SK-N-SH treated with all-trans-retinoic acid at 6 μM for 48 hours (cell line): ENCODE measurements around the gene DTNA.
"Not testable (repeated sequence)": the region's sequence is repeated elsewhere in the genome, so short reads cannot be mapped to it uniquely, and the experiment has no call there.

Experiments
- ATAC-seq: fragments of 200-7000 bp; cut with Tn5 transposase; 3 replicates; pipeline ENCODE4 v1.9.1; 2020; ENCODE audit warnings: mild to moderate bottlenecking, moderate library complexity
- ARNTL ChIP-seq: fragments of 450-650 bp; formaldehyde crosslinking; IDR thresholded peaks from 2 replicates; pipeline ENCODE4 v1.5.0; 2020; ENCODE audit warnings: low read depth, mild to moderate bottlenecking, moderate library complexity, borderline replicate concordance
- BACH2 ChIP-seq: fragments of 250-450 bp; sonication (Bioruptor Pico); IDR thresholded peaks from 2 replicates; pipeline ENCODE4 v1.9.0; 2021; ENCODE audit warnings: mild to moderate bottlenecking, borderline replicate concordance
- CREB5 ChIP-seq: fragments of 250-450 bp; sonication (Bioruptor Pico); IDR thresholded peaks from 2 replicates; pipeline ENCODE4 v1.5.1; 2020; ENCODE audit warnings: low read depth, mild to moderate bottlenecking, moderate library complexity
- CSDC2 ChIP-seq: fragments of 250-450 bp; sonication (Bioruptor Pico); IDR thresholded peaks from 2 replicates; pipeline ENCODE4 v1.5.0; 2020; ENCODE audit warnings: mild to moderate bottlenecking, moderate library complexity
- ESRRG ChIP-seq: fragments of 250-450 bp; sonication (Bioruptor Pico); IDR thresholded peaks from 2 replicates; pipeline ENCODE4 v1.6.1; 2021; ENCODE audit warnings: mild to moderate bottlenecking
- GLIS3 ChIP-seq: fragments of 250-450 bp; sonication (Bioruptor Pico); IDR thresholded peaks from 2 replicates; pipeline ENCODE4 v1.5.0; 2020; ENCODE audit warnings: mild to moderate bottlenecking, moderate library complexity
- ISL1 ChIP-seq: fragments of 250-450 bp; sonication (Bioruptor Pico); IDR thresholded peaks from 2 replicates; pipeline ENCODE4 v2.1.2; 2022; ENCODE audit warnings: mild to moderate bottlenecking, moderate library complexity
- OSR1 ChIP-seq: fragments of 250-450 bp; sonication (Bioruptor Pico); IDR thresholded peaks from 2 replicates; pipeline ENCODE4 v1.8.0; 2022; ENCODE audit warnings: moderate library complexity, mild to moderate bottlenecking, inconsistent platforms
- PPARA ChIP-seq: fragments of 250-450 bp; sonication (Bioruptor Pico); IDR thresholded peaks from 2 replicates; pipeline ENCODE4 v1.5.0; 2020; ENCODE audit warnings: mild to moderate bottlenecking, borderline replicate concordance
- RARB ChIP-seq: fragments of 250-450 bp; sonication (Bioruptor Pico); IDR thresholded peaks from 2 replicates; pipeline ENCODE4 v1.8.0; 2021; ENCODE audit warnings: mild to moderate bottlenecking, moderate library complexity
- SNAI2 ChIP-seq: fragments of 250-450 bp; sonication (Bioruptor Pico); IDR thresholded peaks from 2 replicates; pipeline ENCODE4 v1.5.0; 2020; ENCODE audit warnings: mild to moderate bottlenecking, moderate library complexity
- TCF4 ChIP-seq: fragments of 250-450 bp; sonication (Bioruptor Pico); IDR thresholded peaks from 2 replicates; pipeline ENCODE4 v1.8.0; 2021; ENCODE audit warnings: mild to moderate bottlenecking, moderate library complexity, borderline replicate concordance
- TOX ChIP-seq: fragments of 250-450 bp; sonication (Bioruptor Pico); IDR thresholded peaks from 2 replicates; pipeline ENCODE4 v1.8.0; 2021; ENCODE audit warnings: mild to moderate bottlenecking, moderate library complexity, borderline replicate concordance
- TSHZ2 ChIP-seq: fragments of 250-450 bp; sonication (Bioruptor Pico); IDR thresholded peaks from 2 replicates; pipeline ENCODE4 v1.5.0; 2020; ENCODE audit warnings: mild to moderate bottlenecking, moderate library complexity
- ZC3H10 ChIP-seq: fragments of 250-450 bp; sonication (Bioruptor Pico); IDR thresholded peaks from 2 replicates; pipeline ENCODE4 v1.5.1; 2021; ENCODE audit warnings: mild to moderate bottlenecking, moderate library complexity
- ZFP3 ChIP-seq: fragments of 250-450 bp; sonication (Bioruptor Pico); IDR thresholded peaks from 2 replicates; pipeline ENCODE4 v1.5.0; 2020; ENCODE audit warnings: mild to moderate bottlenecking, moderate library complexity
- ZFP30 ChIP-seq: fragments of 450-650 bp; formaldehyde crosslinking; IDR thresholded peaks from 2 replicates; pipeline ENCODE4 v1.5.0; 2022; ENCODE audit warnings: mild to moderate bottlenecking, moderate library complexity
- ZNF565 ChIP-seq: fragments of 450-650 bp; formaldehyde crosslinking; conservative IDR thresholded peaks from 2 replicates; pipeline ENCODE4 v1.5.0; 2020; ENCODE audit warnings: low read depth, mild to moderate bottlenecking, moderate library complexity
- ZNF70 ChIP-seq: fragments of 450-650 bp; formaldehyde crosslinking; IDR thresholded peaks from 2 replicates; pipeline ENCODE4 v1.5.0; 2020; ENCODE audit warnings: mild to moderate bottlenecking, moderate library complexity
- ZNF8 ChIP-seq: fragments of 450-650 bp; formaldehyde crosslinking; IDR thresholded peaks from 2 replicates; pipeline ENCODE4 v1.5.0; 2020; ENCODE audit warnings: mild to moderate bottlenecking, moderate library complexity
- TF ChIP-seq, protein P1 (sequence below): fragments of 250-450 bp; sonication (Bioruptor Pico); IDR thresholded peaks from 2 replicates; pipeline ENCODE4 v1.5.1; 2021; ENCODE audit warnings: mild to moderate bottlenecking, moderate library complexity
- TF ChIP-seq, protein P2 (sequence below): fragments of 250-450 bp; sonication (Bioruptor Pico); IDR thresholded peaks from 2 replicates; pipeline ENCODE4 v1.8.0; 2021; ENCODE audit warnings: low read depth, mild to moderate bottlenecking, moderate library complexity, borderline replicate concordance

Gene DTNA

DNA sequence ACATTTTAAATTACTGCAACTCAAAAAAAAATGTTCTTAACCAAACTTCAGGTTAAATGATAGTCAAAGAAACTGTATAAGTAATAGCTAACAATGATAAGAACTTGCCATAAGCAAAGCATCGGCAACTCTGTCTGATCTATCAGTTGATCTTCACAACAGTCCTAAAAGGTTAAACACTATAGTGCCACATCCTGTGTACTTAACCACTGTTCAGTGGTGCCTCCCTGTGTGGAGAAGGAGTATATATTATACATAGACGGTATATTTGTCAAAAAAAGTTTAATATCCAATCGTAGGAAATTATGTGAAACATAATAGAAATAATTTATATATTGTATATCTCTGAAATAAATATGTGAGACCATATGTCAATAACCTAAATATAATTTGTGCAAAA lies 13.0 kb downstream of the DTNA start:
- TF ChIP-seq, protein P1, sequence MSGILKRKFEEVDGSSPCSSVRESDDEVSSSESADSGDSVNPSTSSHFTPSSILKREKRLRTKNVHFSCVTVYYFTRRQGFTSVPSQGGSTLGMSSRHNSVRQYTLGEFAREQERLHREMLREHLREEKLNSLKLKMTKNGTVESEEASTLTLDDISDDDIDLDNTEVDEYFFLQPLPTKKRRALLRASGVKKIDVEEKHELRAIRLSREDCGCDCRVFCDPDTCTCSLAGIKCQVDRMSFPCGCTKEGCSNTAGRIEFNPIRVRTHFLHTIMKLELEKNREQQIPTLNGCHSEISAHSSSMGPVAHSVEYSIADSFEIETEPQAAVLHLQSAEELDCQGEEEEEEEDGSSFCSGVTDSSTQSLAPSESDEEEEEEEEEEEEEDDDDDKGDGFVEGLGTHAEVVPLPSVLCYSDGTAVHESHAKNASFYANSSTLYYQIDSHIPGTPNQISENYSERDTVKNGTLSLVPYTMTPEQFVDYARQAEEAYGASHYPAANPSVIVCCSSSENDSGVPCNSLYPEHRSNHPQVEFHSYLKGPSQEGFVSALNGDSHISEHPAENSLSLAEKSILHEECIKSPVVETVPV (CRISPR knock-in tag): no peak
- no peak for TF ChIP-seq ZFP30 (CRISPR knock-in tag)
- no peak for TF ChIP-seq ESRRG (CRISPR knock-in tag)
- no peak for TF ChIP-seq ZFP3 (CRISPR knock-in tag)
- TF ChIP-seq ZNF70 (CRISPR knock-in tag): no peak
- no peak for TF ChIP-seq ZNF8
- no peak for TF ChIP-seq TOX
- TF ChIP-seq ARNTL (CRISPR knock-in tag): no peak
- TF ChIP-seq PPARA (CRISPR knock-in tag): no peak
- TF ChIP-seq BACH2 (CRISPR knock-in tag): no peak
- TF ChIP-seq GLIS3 (CRISPR knock-in tag): no peak
- TF ChIP-seq ISL1 (CRISPR knock-in tag): no peak
- TF ChIP-seq SNAI2 (CRISPR knock-in tag): no peak
- TF ChIP-seq, all 23 proteins: peak for 0
- ATAC-seq: peak; percentile 58

DNA sequence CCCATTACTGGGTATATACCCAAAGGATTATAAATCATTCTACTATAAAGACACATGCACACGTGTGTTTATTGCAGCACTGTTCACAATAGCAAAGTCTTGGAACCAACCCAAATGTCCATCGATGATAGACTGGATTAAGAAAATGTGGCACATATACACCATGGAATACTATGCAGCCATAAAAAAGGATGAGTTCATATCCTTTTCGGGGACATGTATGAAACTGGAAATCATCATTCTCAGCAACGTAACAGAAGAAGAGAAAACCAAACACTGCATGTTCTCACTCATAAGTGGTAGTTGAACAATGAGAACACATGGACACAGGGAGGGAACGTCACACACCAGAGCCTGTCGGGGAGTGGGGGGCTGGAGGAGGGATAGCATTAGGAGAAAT lies 15.6 kb downstream of the DTNA start:
- ATAC-seq: not testable (repeated sequence)

GRCh38 chr18:34726286-34727004 lies 16.3 kb downstream of the DTNA start:
- ATAC-seq: no peak
- no peak for TF ChIP-seq TCF4
- TF ChIP-seq GLIS3 (CRISPR knock-in tag): no peak
- TF ChIP-seq ZFP3 (CRISPR knock-in tag): no peak
- TF ChIP-seq, protein P1 (CRISPR knock-in tag): no peak
- no peak for TF ChIP-seq ARNTL (CRISPR knock-in tag)
- no peak for TF ChIP-seq ZFP30 (CRISPR knock-in tag)
- no peak for TF ChIP-seq ZNF8
- no peak for TF ChIP-seq ZNF70 (CRISPR knock-in tag)
- no peak for TF ChIP-seq CREB5
- no peak for TF ChIP-seq TOX
- no peak for TF ChIP-seq ZNF565 (CRISPR knock-in tag)
- TF ChIP-seq OSR1 (CRISPR knock-in tag): no peak
- no peak for TF ChIP-seq ISL1 (CRISPR knock-in tag)

DNA sequence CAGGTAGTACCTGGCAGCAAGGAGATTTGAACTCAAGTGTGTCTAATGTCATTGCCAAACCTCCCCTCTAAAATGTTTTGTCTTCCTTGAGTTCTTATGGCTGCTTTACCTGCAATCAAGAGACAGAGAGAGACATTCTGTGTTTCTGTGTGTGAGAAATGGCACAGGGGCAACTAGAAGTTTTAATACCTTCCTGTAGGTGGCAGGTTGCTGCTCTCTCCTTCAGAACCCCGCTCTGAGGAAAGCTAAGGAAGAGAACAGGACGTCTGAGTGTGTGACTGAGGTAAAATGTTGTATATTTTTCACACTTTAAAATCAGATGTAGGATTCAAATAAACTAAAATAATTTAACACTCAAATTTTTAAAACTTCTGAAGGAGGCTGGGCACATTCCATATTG lies 19.2 kb downstream of the DTNA start:
- TF ChIP-seq ARNTL (CRISPR knock-in tag): no peak
- TF ChIP-seq SNAI2 (CRISPR knock-in tag): no peak
- no peak for TF ChIP-seq TCF4
- TF ChIP-seq, protein P2, sequence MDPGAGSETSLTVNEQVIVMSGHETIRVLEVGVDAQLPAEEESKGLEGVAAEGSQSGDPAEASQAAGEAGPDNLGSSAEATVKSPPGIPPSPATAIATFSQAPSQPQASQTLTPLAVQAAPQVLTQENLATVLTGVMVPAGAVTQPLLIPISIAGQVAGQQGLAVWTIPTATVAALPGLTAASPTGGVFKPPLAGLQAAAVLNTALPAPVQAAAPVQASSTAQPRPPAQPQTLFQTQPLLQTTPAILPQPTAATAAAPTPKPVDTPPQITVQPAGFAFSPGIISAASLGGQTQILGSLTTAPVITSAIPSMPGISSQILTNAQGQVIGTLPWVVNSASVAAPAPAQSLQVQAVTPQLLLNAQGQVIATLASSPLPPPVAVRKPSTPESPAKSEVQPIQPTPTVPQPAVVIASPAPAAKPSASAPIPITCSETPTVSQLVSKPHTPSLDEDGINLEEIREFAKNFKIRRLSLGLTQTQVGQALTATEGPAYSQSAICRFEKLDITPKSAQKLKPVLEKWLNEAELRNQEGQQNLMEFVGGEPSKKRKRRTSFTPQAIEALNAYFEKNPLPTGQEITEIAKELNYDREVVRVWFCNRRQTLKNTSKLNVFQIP (CRISPR knock-in tag): no peak
- TF ChIP-seq ZFP3 (CRISPR knock-in tag): no peak
- no peak for TF ChIP-seq ZNF8
- TF ChIP-seq OSR1 (CRISPR knock-in tag): no peak
- no peak for TF ChIP-seq GLIS3 (CRISPR knock-in tag)
- no peak for TF ChIP-seq TOX
- TF ChIP-seq PPARA (CRISPR knock-in tag): no peak
- TF ChIP-seq BACH2 (CRISPR knock-in tag): no peak
- no peak for TF ChIP-seq TSHZ2 (CRISPR knock-in tag)
- no peak for TF ChIP-seq ZC3H10
- TF ChIP-seq, protein P1 (CRISPR knock-in tag): no peak
- TF ChIP-seq RARB (CRISPR knock-in tag): no peak
- no peak for TF ChIP-seq CSDC2 (CRISPR knock-in tag)
- TF ChIP-seq ISL1 (CRISPR knock-in tag): no peak
- TF ChIP-seq, all 23 proteins: peak for 0
- peak; percentile 92 for ATAC-seq
